Esophagus mucosa (tissue), 1 donor: ENCODE results near the gene SZRD1. TPM values are rescaled to one million over a fixed set of nuclear protein-coding genes. Genes with fewer than 3 reads are reported as not detected.
"Not testable (repeated sequence)": the region's sequence is repeated elsewhere in the genome, so short reads cannot be mapped to it uniquely, and the experiment has no call there.

Experiments used
- ATAC-seq: fragments of 200-7000 bp; cut with Tn5 transposase; one replicate; pipeline ENCODE4 v1.9.1; 2020
- total RNA-seq: library from RNA; stranded (reverse); gene quantifications from one replicate; pipeline ENCODE4 v1.2.4, GENCODE V29; 2023
- donor health status: DM: yes; HTN: yes; CAD: no.

Gene SZRD1
- 89.9 TPM for total RNA-seq

- ATAC-seq: peak; percentile 95
Measured at GRCh38 chr1:16366722-16367257, at the start of gene SZRD1. Gene SZRD1, plus strand, starts transcription at chr1:16367242. Its CDS starts 16 bp downstream, at chr1:16367258.

GRCh38 chr1:16318555-16318954 lies 48.5 kb upstream of the SZRD1 start:
- no peak for ATAC-seq

DNA sequence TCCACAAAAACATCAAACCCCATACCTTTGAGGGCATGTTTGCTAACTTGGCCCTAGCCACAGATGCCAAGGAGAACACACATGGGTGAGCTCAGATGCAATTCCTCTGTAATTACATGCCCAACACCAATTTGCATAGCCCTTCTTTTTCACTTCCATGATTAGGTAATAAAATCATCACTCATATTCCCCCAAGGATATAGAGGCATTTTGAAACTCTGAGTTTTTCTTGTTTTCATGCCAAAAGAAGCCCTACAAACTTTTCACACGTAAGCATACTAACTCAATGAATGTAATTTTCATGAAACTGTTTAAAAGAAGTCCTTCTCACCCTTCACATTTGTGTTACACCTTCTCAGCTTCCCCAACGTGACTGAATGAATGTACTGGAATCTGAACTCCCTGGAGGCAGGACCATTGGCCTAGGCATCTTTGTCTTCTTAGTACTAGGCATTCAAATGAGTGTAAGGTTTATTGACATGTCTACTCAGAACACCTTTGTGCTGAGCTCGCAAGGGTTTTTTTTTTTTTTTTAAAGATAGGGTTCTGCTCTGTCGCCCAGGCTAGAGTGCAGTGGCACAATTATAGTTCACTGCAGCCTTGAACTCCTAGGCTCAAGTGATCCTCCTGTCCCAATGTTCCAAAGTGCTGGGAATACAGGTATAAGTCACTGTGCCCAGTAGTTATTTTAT lies 45.7 kb upstream of the SZRD1 start:
- ATAC-seq: peak; percentile 76

DNA sequence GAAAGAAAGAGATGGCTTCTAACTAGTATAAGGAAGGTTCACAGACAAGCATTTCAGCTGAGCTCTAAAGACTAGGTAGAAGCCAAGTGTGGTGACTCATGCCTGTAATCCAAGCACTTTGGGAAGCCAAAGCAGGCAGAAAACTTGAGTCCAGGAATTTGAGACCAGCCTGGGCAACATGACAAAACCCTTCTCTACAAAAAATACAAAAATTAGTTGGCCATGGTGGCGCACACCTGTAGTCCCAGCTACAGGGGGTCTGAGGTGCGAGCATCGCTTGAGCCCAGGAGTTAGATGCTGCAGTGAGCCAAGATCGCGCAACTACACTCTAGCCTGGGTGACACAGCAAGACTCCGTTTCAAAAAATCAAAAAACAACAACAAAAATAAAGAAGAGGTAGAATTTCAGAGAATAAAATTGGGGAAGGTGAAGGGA lies 42.6 kb upstream of the SZRD1 start:
- ATAC-seq: peak; percentile 66

GRCh38 chr1:16326833-16327404 lies 40.1 kb upstream of the SZRD1 start:
- peak; percentile 73 for ATAC-seq

- peak; percentile 25 for ATAC-seq
Measured at GRCh38 chr1:16334655-16335340, 32.2 kb upstream of the SZRD1 start.

- no peak for ATAC-seq
Measured at GRCh38 chr1:16338961-16339360, 28.1 kb upstream of the SZRD1 start.

DNA sequence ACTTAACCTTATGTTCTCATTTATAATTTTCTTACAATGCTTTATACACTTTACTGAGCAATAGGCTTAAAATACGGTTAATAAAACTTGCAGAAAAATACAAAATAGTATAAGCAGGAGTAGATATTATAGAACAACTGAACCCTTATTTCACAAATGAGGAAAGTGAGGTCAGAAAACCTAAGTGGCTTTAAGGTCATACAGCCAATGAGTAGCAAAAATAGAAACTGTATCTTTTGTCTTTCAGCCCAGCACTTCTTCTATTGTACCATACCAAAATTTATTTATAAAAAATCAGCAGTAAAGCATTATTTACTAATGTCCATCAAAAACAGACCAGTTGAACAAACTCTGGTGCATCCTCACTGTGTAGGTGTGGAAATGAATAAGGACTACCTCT lies 26.4 kb upstream of the SZRD1 start:
- ATAC-seq: no peak

- ATAC-seq: no peak
Measured at GRCh38 chr1:16342331-16343062, 24.5 kb upstream of the SZRD1 start.

- ATAC-seq: not testable (repeated sequence)
Measured at GRCh38 chr1:16343276-16343675, 23.8 kb upstream of the SZRD1 start.

GRCh38 chr1:16348414-16349182 lies 18.4 kb upstream of the SZRD1 start:
- no peak for ATAC-seq

DNA sequence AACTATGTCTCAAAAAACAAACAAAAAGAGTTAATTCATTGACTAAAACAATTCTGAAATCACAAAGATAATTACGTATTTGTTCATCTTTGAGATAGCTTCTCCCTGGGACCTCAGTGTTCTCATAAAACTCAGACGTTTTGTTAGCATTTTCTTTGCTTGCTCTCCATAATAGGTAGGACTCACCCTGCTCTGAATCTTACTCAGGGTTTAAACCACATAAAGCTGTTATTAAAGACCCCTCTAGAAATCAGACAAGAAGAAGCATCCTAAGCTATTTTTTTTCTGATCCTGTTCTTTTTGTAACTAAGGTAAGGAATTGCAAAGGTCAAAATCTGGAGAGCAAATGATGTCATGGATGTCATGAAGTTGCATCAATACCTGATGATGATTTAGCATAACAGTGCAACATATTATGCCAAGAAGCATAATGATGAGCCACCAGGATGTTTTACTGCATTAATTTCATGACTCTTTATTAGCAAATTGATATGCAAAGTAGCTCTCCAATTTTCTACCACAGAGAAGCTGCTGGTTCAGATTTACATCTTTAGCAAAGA lies 17.1 kb upstream of the SZRD1 start:
- no peak for ATAC-seq

DNA sequence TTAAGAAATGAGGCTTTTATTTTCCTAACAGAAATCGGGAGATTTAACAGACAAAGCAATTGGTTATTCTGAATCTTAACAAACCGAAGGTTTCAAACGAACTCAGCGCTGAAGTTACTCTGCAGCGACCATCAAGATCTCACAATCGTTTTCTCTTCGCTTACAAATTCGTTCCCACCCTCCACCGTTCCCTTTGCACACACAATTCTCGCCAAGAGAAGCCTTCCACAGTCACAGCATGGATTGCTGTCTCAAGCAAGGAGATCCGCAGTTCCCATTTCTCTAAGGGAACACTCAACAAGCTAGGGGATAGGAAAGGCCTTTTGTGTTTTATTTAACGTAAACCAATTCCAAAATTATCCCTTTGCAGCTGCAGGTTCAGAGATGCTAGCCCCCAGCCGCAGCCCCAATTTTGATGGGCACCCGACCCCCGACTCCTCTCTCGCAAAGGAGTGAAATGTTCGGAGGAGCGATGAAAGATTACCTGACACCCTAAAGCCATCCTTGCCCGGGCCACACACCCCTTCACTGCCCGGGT lies 15.5 kb upstream of the SZRD1 start:
- ATAC-seq: no peak

GRCh38 chr1:16351994-16352841 lies 14.8 kb upstream of the SZRD1 start, which contains the start of gene FBXO42:
Gene FBXO42, minus strand, starts transcription at chr1:16352480. Its CDS starts 37,062 bp downstream, at chr1:16315418.
- peak; percentile 92 for ATAC-seq

GRCh38 chr1:16352842-16353535 lies 14.1 kb upstream of the SZRD1 start:
- peak; percentile 42 for ATAC-seq

- ATAC-seq: no peak
Measured at GRCh38 chr1:16354619-16355018, 12.4 kb upstream of the SZRD1 start.

- no peak for ATAC-seq
Measured at GRCh38 chr1:16356867-16357266, 10.2 kb upstream of the SZRD1 start.

GRCh38 chr1:16365146-16365498 lies 1.9 kb upstream of the SZRD1 start:
- ATAC-seq: not testable (repeated sequence)

- peak; percentile 82 for ATAC-seq
Measured at GRCh38 chr1:16367258-16367967, 371 bp downstream of the SZRD1 start.
